GM15510 (cell line): Measurements from ENCODE around the gene ZDHHC3.

Source experiments
- POLR2A ChIP-seq: IDR thresholded peaks from 3 replicates; pipeline ENCODE4 v1.6.1; 2011; ENCODE audit warnings: borderline replicate concordance; ENCODE audit not compliant: insufficient read length; ENCODE audit errors: extremely low read depth

ZDHHC3 gene

GRCh38 chr3:44930911-44931310, 45.1 kb downstream of the ZDHHC3 start:
- no peak for TF ChIP-seq POLR2A

GRCh38 chr3:44929782-44930181, 46.2 kb downstream of the ZDHHC3 start:
- TF ChIP-seq POLR2A = no peak

GRCh38 chr3:44927371-44927770, 48.6 kb downstream of the ZDHHC3 start:
- TF ChIP-seq POLR2A = no peak

- TF ChIP-seq POLR2A = no peak
These were observed 49.1 kb downstream of the ZDHHC3 start for GRCh38 chr3:44926921-44927320.

GRCh38 chr3:44926172-44926571, 49.8 kb downstream of the ZDHHC3 start:
- no peak for TF ChIP-seq POLR2A

GRCh38 chr3:44924457-44925084, 51.4 kb downstream of the ZDHHC3 start:
- TF ChIP-seq POLR2A = no peak

GRCh38 chr3:44923632-44924456, 52.1 kb downstream of the ZDHHC3 start:
- TF ChIP-seq POLR2A = no peak

- TF ChIP-seq POLR2A = no peak
These were observed 55.9 kb downstream of the ZDHHC3 start for GRCh38 chr3:44920081-44920480.

- TF ChIP-seq POLR2A = no peak
These were observed 57.4 kb downstream of the ZDHHC3 start for GRCh38 chr3:44918581-44918980.

DNA sequence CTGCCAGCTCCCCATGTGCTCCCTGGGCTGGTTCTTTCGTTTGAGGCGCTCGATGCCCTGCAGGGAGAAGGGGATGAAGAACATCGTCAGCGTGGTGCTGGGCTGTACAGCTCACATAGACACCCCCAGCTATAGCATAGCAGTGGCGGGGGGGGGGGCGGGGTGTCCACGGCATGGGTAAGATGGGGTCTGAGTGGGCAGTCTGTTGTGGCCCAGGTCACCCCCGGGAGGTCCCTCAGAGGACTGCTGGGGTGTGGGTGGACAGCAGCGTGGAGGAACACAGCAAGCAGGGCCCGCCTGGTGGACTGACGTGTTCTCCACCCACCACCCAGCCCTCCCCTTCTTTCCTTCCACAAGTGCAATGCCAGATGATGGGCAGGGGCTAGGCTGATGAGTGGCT, 57.9 kb downstream of the ZDHHC3 start:
- TF ChIP-seq POLR2A = no peak

DNA sequence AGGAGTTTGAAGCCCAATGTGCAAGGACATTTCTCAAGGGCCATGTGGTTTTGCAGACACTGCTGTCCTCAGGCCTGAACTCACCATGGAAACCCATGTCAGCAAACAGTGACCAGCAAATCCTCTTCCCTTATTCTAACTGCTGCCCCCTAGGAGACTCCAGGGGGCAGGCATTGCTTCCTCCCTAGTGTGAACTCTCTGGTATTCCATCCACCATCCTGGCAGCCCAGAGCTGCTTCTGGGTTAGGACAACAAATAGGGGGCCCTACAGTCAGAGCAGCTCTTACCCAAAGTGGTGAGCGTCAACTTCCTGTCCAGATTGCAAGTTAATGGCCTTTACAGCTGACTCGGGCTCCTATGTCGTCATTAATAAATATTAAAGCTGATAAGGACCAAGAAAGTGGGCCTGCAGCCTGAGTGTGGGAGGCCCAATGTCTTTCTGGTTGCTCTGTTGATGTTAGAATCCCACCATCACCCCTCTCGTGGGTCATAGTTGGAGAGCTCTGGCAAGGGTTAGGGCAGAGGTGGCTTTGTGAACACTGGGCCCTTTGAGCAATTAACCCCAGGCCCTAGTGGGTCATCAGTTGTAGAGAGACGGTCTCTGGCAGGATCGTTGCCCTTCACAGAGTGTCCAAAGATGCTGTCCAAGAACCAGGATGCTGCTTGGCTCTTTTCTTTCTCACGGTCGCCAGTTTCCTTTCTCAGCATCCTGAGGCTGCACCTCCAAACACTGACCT, 60.1 kb downstream of the ZDHHC3 start:
- TF ChIP-seq POLR2A = no peak

- TF ChIP-seq POLR2A = no peak
These were observed 61.0 kb downstream of the ZDHHC3 start for GRCh38 chr3:44914936-44915335.

GRCh38 chr3:44913868-44914468, 62.0 kb downstream of the ZDHHC3 start:
- no peak for TF ChIP-seq POLR2A

DNA sequence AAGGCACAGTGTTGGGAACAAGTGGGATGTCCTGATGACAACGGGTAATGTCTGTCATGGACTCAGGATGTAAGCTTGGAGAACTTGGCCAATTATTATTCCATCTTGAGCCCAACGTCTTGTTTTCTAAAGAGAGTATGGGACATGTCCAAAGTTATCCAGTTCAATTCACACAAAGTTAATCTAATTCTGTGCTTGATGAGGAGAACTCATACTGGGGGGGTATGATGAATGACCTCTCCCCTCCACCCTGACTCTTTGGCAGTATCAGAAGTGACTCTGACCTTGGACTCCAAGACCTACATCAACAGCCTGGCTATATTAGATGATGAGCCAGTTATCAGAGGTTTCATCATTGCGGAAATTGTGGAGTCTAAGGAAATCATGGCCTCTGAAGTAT, 65.3 kb downstream of the ZDHHC3 start:
- no peak for TF ChIP-seq POLR2A

GRCh38 chr3:44909063-44909462, 66.9 kb downstream of the ZDHHC3 start:
- no peak for TF ChIP-seq POLR2A
